ENCODE results near the gene PPFIBP2.
"Not testable (repeated sequence)": the region's sequence is repeated elsewhere in the genome, so short reads cannot be mapped to it uniquely, and the experiment has no call there.

Gene PPFIBP2

DNA sequence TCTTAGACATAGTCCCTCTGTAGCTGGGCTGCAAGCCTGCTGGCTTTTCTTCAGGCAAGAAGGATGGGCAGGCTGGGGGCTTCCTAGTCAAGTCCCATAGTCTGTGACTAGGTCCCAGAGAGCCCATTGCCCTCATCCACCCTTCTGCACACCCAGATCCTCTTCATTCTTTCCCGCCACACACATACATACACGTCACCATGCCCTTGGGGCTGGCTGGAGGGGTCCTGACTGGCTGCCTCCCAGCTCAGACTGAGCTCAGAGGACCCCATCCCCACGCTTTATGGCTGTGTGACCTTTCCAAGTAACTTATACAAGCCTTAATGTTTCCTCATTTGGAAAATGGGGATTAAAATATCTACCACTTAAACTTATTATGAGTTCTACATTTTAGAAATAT, 13.5 kb upstream of the PPFIBP2 start:
- no peak for DNase-seq

DNA sequence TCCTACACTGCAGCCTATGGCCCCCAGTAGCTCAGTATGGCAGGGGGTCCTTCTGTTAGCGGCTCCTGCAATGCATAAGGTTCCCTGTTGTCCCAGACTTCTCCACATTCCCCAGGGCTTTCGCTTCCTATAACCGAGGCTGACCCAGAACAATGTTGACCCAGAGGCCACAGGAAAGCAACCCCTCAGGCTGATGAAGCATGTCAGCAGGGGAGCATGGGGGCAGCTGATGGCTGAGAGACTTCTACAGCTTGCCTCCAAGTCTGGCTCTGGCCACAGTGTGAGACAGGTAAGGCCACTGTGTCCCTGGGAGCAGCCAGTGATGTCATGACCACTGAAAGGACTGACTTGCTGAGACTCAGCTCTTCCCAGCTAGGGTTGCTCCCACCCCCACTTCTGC, 12.5 kb upstream of the PPFIBP2 start:
- DNase-seq = no peak

GRCh38 chr11:7501894-7502293, 11.9 kb upstream of the PPFIBP2 start:
- DNase-seq = no peak

- DNase-seq = no peak
These were observed 7.6 kb upstream of the PPFIBP2 start for GRCh38 chr11:7506243-7506642.

DNA sequence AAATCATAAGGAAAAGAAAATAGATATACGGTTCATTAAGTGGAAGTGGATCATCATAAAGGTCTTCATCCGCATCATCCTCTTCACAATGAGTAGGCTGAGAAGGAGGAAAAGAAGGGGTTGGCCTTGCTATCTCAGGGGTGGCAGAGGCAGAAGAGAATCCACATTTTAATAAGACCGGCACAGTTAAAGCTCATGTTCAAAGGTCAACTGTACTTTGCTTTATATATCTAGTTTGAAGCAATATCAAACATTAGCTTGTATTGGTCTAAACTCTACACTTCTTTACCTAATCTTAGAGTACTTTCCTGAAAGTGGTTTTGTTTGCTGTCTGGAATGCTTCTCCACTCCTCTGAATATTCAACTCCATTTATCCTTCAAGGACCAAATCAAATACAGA, 5.7 kb upstream of the PPFIBP2 start:
- DNase-seq = no peak

GRCh38 chr11:7509966-7510365, 3.8 kb upstream of the PPFIBP2 start:
- no peak for DNase-seq

DNA sequence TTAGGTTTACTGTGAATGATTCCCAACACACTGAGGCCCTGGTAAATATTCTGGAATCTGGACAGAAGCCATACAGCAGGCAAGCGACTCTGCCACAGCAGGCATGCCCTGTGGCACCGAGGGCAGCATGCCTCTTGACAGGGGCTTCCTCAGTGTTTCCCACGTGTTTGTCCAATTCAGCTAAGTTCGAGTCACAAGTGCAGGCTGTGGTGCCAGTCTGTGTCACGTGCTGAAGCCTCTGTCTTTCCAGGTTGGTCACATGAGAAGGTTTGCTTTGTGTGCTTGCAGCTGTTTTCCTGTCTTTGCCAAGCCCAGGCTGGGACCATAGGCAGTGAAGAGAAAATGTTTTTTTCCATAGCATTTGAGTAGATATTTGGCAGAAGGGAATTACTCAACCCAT, 2.4 kb upstream of the PPFIBP2 start:
- no peak for DNase-seq

DNA sequence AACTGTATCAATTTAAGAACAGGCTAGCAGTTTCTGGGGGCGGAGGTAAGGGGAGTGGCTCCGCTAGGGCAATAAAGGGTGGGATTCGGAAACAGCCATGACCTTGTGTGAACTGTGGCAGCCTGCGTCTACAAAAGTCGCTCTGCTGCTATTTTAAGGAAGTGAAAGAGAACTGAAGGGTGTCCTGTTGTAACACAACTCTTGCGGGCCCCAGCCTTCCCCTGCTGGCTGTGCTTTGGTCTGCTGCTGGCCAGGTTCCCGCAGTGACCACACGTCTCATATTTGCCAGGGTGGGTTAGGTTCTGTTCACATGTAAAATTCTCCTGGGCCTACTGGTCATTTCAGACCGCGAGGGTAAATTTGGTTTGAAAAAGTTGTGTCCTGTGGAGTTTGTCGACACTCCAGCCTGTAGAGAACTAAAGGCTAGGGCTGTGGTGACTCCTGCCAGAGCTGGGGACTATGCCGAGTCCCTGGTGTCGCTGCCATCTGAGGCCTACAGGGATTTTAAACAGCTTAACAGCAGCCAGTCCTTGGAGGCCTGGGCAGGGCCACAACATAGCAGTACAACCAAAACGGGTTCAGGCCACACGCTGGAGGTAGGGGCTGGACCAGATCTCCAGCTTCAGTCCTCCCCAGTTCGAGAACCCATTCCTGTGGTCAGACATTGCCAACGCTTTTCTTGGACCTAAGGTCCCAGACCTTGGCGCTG, 1.1 kb upstream of the PPFIBP2 start:
- DNase-seq = no peak

- DNase-seq = no peak
These were observed 346 bp downstream of the PPFIBP2 start for GRCh38 chr11:7514099-7514591.

DNA sequence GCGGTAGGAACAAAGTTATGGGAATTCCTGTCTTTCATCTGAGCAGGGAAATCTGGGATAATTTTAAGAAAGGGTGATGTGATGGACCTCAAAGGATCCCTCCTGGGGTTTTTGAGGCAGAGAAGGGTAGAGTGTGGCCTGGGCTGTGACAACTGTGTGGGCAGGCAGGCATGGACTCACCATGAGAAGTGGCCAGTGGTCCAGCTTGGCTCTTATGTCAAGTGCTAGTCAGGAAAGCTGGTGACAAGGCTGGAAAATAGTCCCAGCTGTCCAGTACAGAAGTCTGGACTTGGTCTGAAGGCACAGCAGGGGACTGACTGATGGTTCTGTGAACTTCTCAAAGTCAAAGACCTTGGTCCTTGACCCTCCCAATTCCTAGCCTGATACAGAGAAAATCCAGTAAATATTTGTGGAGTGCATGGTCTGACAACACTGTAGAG, 1.7 kb downstream of the PPFIBP2 start:
- DNase-seq = no peak

GRCh38 chr11:7516475-7516874, 2.7 kb downstream of the PPFIBP2 start:
- no peak for DNase-seq

- not testable (repeated sequence) for DNase-seq
These were observed 3.9 kb downstream of the PPFIBP2 start for GRCh38 chr11:7517743-7518142.

DNA sequence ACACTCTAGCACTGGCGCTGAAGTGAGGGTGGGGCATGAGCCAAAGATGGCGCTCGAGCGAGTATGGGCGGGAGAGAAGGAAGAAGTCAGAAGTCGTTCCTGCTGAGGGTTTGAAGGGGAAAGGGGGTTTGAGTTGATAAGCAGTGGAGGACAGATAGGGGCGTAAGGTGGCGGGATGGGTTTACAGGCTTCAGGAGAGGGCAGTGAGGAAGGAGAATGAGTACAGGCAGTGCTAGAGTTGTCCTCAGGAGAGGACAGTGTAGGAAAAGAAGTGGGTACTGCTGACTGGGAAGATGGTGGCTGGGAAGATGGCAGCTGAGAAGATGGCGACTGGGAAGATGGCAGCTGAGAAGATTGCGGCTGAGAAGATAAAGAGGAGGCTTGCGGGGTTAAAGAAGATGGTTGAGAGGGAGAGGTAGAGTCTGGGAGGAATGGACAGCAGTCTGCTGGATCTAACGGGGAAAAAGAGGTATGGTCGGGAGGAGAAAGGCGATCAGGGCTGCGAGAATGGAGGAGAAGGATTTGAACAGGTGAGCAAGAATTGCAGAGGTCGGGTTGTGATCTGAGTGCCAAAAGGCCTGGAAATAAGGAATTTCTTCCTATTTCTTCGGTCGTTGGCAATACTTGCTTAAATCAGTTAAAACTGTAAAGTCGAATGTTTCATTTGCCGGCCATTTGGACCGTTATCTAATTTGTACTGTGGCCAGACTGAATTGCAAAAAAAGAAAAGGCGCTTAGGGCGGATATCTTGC, 5.2 kb downstream of the PPFIBP2 start:
- no peak for DNase-seq

DNA sequence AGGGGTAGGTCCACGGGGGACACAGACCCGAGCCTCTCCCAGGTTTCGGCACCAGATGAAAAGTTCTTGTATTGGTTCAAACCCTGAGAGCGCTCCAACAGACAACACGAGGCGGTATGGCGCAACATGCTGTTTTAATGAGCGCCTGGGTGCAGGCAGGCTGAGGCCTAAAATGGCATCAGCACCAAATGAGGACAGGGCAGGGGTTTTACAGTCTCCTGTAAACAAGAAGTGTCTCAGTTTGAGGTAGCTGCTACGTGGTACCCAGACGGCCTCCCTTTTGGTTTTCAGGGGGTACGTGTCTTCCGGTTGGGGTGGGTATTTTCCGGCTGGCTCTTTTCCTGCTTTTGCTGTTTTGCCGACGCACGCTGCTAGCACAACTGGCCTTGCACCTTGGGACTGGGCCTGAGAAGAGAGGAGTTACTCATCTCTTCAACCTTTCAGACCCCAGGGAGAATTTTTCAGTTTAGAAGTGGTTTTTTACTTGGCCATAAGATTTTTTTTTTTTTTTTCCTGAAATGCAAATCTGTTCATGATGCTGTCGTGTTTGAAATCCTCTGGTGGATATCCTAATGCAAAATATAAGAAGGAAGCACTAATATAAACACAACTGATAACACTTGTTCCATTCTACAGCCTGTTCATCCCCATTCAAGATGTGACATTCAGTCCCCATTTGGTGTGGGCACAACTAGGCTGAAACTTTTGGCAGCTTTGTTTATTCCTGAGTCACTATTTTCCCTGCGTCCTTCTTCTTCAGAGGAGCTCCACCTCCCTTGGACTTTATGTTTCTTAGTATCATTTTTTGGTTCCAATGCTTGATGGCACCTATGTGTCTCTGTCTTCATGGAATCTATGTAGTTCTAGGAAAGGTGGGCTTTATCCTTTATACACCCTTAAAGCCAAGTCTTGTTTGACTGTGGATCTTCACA, 6.5 kb downstream of the PPFIBP2 start:
- no peak for DNase-seq

- no peak for DNase-seq
These were observed 7.2 kb downstream of the PPFIBP2 start for GRCh38 chr11:7520981-7521487.

- no peak for DNase-seq
These were observed 8.3 kb downstream of the PPFIBP2 start for GRCh38 chr11:7522121-7522520.

GRCh38 chr11:7522546-7522945, 8.7 kb downstream of the PPFIBP2 start:
- DNase-seq = no peak

DNA sequence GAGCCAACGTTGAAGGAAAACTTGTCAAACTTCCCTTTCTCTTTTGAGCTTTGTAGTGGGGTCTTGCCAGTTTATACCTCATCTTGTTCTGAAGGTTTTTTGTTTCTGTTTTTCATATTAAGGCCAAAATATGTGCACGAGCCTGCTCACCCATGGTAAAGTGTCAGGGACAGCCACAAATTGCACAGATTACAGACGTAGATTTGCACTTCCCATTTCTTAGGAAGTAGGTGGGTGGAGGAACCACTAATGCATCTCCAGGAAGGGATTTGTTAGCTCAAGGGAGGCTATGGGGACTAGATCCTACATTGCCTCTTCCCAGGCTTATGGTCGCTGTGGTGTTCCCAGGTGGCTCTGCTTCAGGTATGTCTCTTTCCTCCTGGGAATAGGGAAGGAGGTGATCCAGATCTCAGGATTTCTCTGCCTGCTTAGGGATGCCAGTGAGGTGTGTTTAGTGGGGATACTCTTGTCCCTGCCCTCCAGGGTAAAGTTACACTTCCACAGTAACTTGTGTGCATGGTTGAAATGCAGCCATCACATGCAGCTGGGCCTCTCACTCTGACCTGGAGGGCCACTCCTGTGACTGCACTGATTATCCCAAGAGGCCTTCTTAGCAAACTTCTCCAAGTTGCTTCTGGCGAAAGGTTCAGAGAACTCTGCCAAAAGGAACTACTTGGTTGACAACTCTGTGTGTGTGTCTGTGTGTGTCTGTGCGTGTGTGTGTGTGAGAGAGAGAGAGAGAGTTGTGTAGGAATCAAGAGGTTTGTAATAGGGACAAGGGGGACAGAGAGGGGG, 9.8 kb downstream of the PPFIBP2 start:
- no peak for DNase-seq

GRCh38 chr11:7524462-7525235, 10.8 kb downstream of the PPFIBP2 start:
- no peak for DNase-seq

GRCh38 chr11:7525424-7525823, 11.6 kb downstream of the PPFIBP2 start:
- no peak for DNase-seq

DNA sequence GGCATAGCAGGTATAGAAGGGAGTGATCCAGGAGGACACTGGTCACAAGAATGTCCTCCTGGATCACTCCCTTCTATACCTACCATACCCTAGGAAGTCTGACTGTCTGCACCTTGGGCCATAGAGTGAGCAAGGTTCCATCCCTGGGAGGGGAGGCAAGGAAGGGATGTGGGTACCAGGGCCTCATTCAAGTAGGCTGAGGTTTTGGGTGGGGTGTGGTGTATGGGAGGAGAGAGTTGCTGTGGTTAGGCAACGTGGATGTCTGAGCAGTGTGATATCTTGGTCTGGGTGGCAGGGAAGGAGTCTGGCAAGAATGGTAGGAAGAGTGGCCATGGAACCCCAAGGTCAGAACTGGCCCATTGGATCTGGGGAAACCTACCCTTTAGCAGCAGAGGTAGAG, 13.2 kb downstream of the PPFIBP2 start:
- DNase-seq = no peak
